HG03342 (cell line): ENCODE data around the gene POLDIP3.
"Not testable (repeated sequence)": the region's sequence is repeated elsewhere in the genome, so short reads cannot be mapped to it uniquely, and the experiment has no call there.

Experiments used
- ATAC-seq: cut with Tn5 transposase; IDR thresholded peaks from one replicate; pipeline ENCODE4 v1.9.1; 2021; ENCODE audit warnings: mild to moderate bottlenecking, moderate library complexity; ENCODE audit not compliant: unreplicated experiment

POLDIP3 gene

GRCh38 chr22:42620084-42620483 is 5.4 kb upstream of the POLDIP3 start:
- no peak for ATAC-seq

GRCh38 chr22:42619261-42620063 is 4.8 kb upstream of the POLDIP3 start:
- ATAC-seq, result no peak

- ATAC-seq, result no peak
Measured at GRCh38 chr22:42617155-42617983, 2.7 kb upstream of the POLDIP3 start.

- ATAC-seq, result peak; percentile 5
Measured at GRCh38 chr22:42615860-42616175, 1.1 kb upstream of the POLDIP3 start.

GRCh38 chr22:42615092-42615859 is 593 bp upstream of the POLDIP3 start:
- ATAC-seq, result peak; percentile 60

- no peak for ATAC-seq
Measured at GRCh38 chr22:42613872-42614301, 796 bp downstream of the POLDIP3 start.

GRCh38 chr22:42612336-42612735 is 2.3 kb downstream of the POLDIP3 start:
- ATAC-seq, result no peak

GRCh38 chr22:42611051-42611450 is 3.6 kb downstream of the POLDIP3 start:
- no peak for ATAC-seq

GRCh38 chr22:42610186-42610585 is 4.5 kb downstream of the POLDIP3 start:
- no peak for ATAC-seq

- ATAC-seq, result no peak
Measured at GRCh38 chr22:42608823-42609361, 5.8 kb downstream of the POLDIP3 start.

- no peak for ATAC-seq
Measured at GRCh38 chr22:42608136-42608822, 6.4 kb downstream of the POLDIP3 start.

- not testable (repeated sequence) for ATAC-seq
Measured at GRCh38 chr22:42607641-42608040, 7.0 kb downstream of the POLDIP3 start.

GRCh38 chr22:42604403-42604802 is 10.3 kb downstream of the POLDIP3 start:
- ATAC-seq, result no peak

GRCh38 chr22:42603427-42603826 is 11.3 kb downstream of the POLDIP3 start:
- ATAC-seq, result no peak

- no peak for ATAC-seq
Measured at GRCh38 chr22:42602470-42602869, 12.2 kb downstream of the POLDIP3 start.

- no peak for ATAC-seq
Measured at GRCh38 chr22:42601879-42602465, 12.7 kb downstream of the POLDIP3 start.

- no peak for ATAC-seq
Measured at GRCh38 chr22:42596863-42597530, 17.7 kb downstream of the POLDIP3 start.

GRCh38 chr22:42596336-42596735 is 18.3 kb downstream of the POLDIP3 start:
- ATAC-seq, result no peak

- no peak for ATAC-seq
Measured at GRCh38 chr22:42595434-42595833, 19.2 kb downstream of the POLDIP3 start.

- ATAC-seq, result no peak
Measured at GRCh38 chr22:42591987-42592386, 22.7 kb downstream of the POLDIP3 start.
